SU-DHL-6 (cell line): ENCODE data around the gene GFOD1.
A peak's percentile ranks its signal among the peaks of the same experiment; 100 is the strongest.

ENCODE experiments used
- H2AFZ ChIP-seq: fragments of 200-600 bp; sonication (generic); 2 replicates; pipeline ENCODE4 v1.6.1; 2014; ENCODE audit warnings: low read depth, mild to moderate bottlenecking, moderate library complexity, mixed read lengths, antibody characterized with exemption, low read length; ENCODE audit not compliant: severe bottlenecking
- H3F3A ChIP-seq: fragments of 200-600 bp; shearing (Covaris generic); 2 replicates; pipeline ENCODE4 v1.6.0; 2016; ENCODE audit warnings: antibody characterized with exemption, mild to moderate bottlenecking; ENCODE audit not compliant: insufficient read depth
- H3K27ac ChIP-seq: fragments of 200-600 bp; sonication (generic); 2 replicates; pipeline ENCODE4 v1.5.1; 2016; ENCODE audit warnings: low read depth, mild to moderate bottlenecking, low read length, moderate library complexity, mixed read lengths
- H3K27me3 ChIP-seq: fragments of 200-600 bp; sonication (generic), shearing (Covaris generic); 2 replicates; pipeline ENCODE4 v1.6.0; 2014; ENCODE audit warnings: mild to moderate bottlenecking, low read length
- H3K36me3 ChIP-seq: fragments of 200-600 bp; sonication (generic); 2 replicates; pipeline ENCODE4 v1.6.1; 2014; ENCODE audit warnings: mild to moderate bottlenecking, low read length, mixed read lengths
- H3K4me2 ChIP-seq: fragments of 300-600, 200-600 bp; shearing (Covaris generic), sonication (generic); 2 replicates; pipeline ENCODE4 v1.6.0; 2014; ENCODE audit warnings: low read length, low read depth, mild to moderate bottlenecking; ENCODE audit not compliant: poor library complexity, severe bottlenecking
- H3K4me3 ChIP-seq: fragments of 200-600 bp; sonication (generic); 2 replicates; pipeline ENCODE4 v1.5.1; 2014; ENCODE audit warnings: antibody characterized with exemption, low read length, mild to moderate bottlenecking, mixed read lengths; ENCODE audit not compliant: insufficient read depth, poor library complexity, severe bottlenecking
- H3K79me2 ChIP-seq: fragments of 200-600 bp; sonication (generic); 2 replicates; pipeline ENCODE4 v1.6.1; 2014; ENCODE audit warnings: mild to moderate bottlenecking, low read length, moderate library complexity; ENCODE audit not compliant: insufficient read depth
- H3K9ac ChIP-seq: fragments of 200-600 bp; sonication (generic); 2 replicates; pipeline ENCODE4 v1.7.0; 2014; ENCODE audit warnings: mild to moderate bottlenecking, low read length
- H3K9me2 ChIP-seq: fragments of 200-600 bp; sonication (generic); replicated peaks from 2 replicates; pipeline ENCODE4 v1.6.1; 2014; ENCODE audit warnings: low read length; ENCODE audit not compliant: insufficient read depth
- H3K9me3 ChIP-seq: fragments of 200-600 bp; sonication (generic); 2 replicates; pipeline ENCODE4 v1.6.1; 2014; ENCODE audit warnings: low read length, mixed read lengths; ENCODE audit not compliant: insufficient read depth
- H4K20me1 ChIP-seq: fragments of 200-600 bp; sonication (generic); 2 replicates; pipeline ENCODE4 v1.6.1; 2014; ENCODE audit warnings: low read depth, mild to moderate bottlenecking, antibody characterized with exemption, low read length, moderate library complexity, mixed read lengths
- EZH2phosphoT487 ChIP-seq: fragments of 200-600 bp; sonication (generic), shearing (Covaris generic); conservative IDR thresholded peaks from 2 replicates; pipeline ENCODE4 v1.6.1; 2018; ENCODE audit warnings: mild to moderate bottlenecking, antibody characterized with exemption, low read length, moderate library complexity, mixed read lengths
- TF ChIP-seq, protein P1 (sequence below): fragments of 200-600 bp; sonication (generic); IDR thresholded peaks from one replicate; pipeline ENCODE4 v1.5.1; 2017; ENCODE audit warnings: antibody characterized with exemption, mild to moderate bottlenecking, low read length, moderate library complexity; ENCODE audit not compliant: insufficient read depth, poor library complexity, severe bottlenecking

The GFOD1 gene

DNA sequence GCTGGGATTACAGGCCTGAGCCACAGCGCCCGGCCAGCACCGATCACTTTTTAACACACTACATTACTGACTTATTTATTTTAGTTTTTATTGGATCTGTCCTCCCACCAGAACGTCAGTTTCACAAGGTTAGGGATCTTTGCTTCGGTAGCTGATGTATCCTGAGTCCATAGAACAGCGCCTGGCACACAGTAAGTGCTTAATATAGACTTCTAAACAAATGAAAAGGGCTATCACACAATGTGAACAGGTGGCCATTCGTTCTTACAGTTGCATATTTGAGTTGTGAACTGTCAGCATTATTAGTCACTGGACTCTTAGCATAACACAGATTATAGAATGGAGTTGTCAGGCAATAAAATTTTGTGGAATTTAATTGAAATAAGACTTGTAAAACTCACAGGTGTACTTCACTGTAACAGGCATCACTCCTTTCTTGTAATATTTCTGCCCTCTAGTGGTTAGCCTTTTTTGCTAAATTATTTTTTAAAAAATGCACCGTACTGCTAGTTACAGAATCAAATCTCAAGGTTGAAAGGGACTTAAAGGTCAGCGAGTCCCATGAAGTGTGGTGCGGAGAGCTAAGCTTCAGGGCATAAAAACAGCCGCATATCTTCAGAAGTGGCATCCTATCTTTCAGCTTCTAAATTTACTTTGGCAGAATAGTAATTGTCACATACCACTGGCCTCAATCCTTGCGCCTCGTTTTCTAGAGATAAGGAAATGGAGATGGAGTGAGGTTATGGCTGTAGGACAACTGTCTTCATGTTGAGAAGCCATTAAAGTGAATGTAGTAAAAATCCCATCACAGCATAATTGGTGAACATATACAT, 155.7 kb downstream of the GFOD1 start:
- H2AFZ ChIP-seq, result no peak overlapping the region
- no peaks in the 10 kb centered on the region for H3K9me3 ChIP-seq
- H3K4me3 ChIP-seq, result no peak overlapping the region
- no peak overlapping the region for H3K4me2 ChIP-seq
- H4K20me1 ChIP-seq, result no peaks in the 10 kb centered on the region
- H3K9me2 ChIP-seq, result no peaks in the 10 kb centered on the region
- TF ChIP-seq, protein P1, sequence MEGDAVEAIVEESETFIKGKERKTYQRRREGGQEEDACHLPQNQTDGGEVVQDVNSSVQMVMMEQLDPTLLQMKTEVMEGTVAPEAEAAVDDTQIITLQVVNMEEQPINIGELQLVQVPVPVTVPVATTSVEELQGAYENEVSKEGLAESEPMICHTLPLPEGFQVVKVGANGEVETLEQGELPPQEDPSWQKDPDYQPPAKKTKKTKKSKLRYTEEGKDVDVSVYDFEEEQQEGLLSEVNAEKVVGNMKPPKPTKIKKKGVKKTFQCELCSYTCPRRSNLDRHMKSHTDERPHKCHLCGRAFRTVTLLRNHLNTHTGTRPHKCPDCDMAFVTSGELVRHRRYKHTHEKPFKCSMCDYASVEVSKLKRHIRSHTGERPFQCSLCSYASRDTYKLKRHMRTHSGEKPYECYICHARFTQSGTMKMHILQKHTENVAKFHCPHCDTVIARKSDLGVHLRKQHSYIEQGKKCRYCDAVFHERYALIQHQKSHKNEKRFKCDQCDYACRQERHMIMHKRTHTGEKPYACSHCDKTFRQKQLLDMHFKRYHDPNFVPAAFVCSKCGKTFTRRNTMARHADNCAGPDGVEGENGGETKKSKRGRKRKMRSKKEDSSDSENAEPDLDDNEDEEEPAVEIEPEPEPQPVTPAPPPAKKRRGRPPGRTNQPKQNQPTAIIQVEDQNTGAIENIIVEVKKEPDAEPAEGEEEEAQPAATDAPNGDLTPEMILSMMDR, result peak; percentile 94
- TF ChIP-seq EZH2phosphoT487, result no peak
- H3F3A ChIP-seq, result peaks cover 3% of the 10 kb centered on the region; the same call in 1 of the 2 replicates
- H3K36me3 ChIP-seq, result no peaks in the 10 kb centered on the region
- H3K27me3 ChIP-seq, result no peaks in the 10 kb centered on the region
- H3K9ac ChIP-seq, result no peak overlapping the region
- no peak overlapping the region for H3K27ac ChIP-seq
- no peaks in the 10 kb centered on the region for H3K79me2 ChIP-seq

DNA sequence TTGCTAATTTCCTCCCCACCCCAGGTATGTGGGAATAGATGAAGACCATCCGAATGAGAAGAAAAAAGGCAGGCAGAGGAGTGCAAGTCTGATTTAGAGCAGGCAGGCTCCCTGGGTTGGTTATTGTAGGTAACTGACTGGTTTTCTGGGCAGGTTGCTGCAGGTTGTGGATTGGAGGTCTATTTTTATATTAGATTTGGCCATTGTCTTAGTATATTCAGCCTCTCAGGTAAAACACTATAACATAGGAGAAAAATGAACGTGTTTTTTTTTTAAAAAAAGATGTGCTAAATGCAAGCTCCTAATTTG, 158.6 kb downstream of the GFOD1 start:
- Histone ChIP-seq H3K27me3 (no peaks in the 10 kb centered on the region), H3K27ac (peak overlapping the region; percentile 25), H3K9ac (peak overlapping the region; percentile 72), H3K79me2 (no peaks in the 10 kb centered on the region), H3K9me3 (no peaks in the 10 kb centered on the region), H3K4me2 (peak overlapping the region; percentile 80), H3K4me3 (peak overlapping the region; percentile 64), H4K20me1 (no peaks in the 10 kb centered on the region), H3K36me3 (no peaks in the 10 kb centered on the region), H3K9me2 (no peaks in the 10 kb centered on the region), H2AFZ (peak overlapping the region; percentile 89), H3F3A (peaks cover 6% of the 10 kb centered on the region; the same call in 1 of the 2 replicates)
- TF ChIP-seq, protein P1, result no peak
- no peak for TF ChIP-seq EZH2phosphoT487

DNA sequence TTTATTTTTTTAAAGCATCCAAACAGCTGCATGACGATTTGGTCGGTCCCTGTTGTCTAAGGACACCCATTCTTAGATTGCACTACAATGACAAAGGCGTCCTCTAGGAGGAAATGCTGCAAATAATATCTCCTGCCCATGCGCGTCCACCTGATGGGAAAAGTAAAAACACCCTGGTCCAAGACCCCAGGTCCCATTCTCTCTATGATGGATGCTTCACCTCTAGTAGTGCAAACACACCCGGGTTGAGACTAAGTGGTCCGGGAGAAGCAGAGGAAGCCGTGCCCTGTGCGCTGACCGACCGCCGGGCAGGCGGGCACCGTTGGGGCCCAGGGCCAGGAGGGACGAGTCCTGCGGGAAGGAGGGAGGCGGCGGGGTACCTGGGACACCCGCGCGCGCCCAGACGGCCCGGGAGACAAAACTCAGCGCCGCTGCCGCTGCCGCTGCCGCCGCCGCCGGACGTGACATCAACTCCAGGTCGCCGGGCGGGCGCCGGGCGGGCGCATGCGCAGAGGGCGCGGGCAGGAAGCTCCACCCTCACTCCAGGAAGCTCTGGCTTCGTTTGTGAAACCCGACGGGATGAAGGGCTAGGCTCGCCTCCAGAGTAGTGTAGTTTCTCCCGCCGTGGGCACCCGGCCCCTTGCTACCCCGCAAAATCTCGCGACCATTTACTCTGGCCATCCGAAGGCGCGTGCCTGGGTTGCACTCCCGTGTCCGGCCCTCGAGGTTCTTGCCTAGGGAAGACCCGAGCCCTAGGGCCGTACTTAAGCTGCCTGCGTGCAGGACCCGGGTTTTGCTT, 159.1 kb downstream of the GFOD1 start, which contains the start of gene TBC1D7:
TSS of gene TBC1D7 (minus strand) at position 462 of the 799 bp plus-strand sequence. CDS start 1,639 bp downstream, outside the sequence.
- no peak for TF ChIP-seq EZH2phosphoT487
- TF ChIP-seq, protein P1, result no peak
- H3K9ac ChIP-seq, result peak within 1 kb of the TSS; percentile 72
- H3K4me3 ChIP-seq, result peak within 1 kb of the TSS; percentile 64
- no peaks in the 10 kb centered on the region for H4K20me1 ChIP-seq
- H3K36me3 ChIP-seq, result no peaks in the 10 kb centered on the region
- H3K27ac ChIP-seq, result peak within 1 kb of the TSS; percentile 25
- H3K9me2 ChIP-seq, result no peaks in the 10 kb centered on the region
- H3F3A ChIP-seq, result peaks cover 6% of the 10 kb centered on the region; the same call in 1 of the 2 replicates
- no peaks in the 10 kb centered on the region for H3K79me2 ChIP-seq
- H2AFZ ChIP-seq, result peak within 1 kb of the TSS; percentile 89
- no peaks in the 10 kb centered on the region for H3K9me3 ChIP-seq
- peak within 1 kb of the TSS; percentile 80 for H3K4me2 ChIP-seq
- no peaks in the 10 kb centered on the region for H3K27me3 ChIP-seq
